ENCODE results near the gene KDM4F. TPM values are rescaled to one million over a fixed set of nuclear protein-coding genes. Genes with fewer than 3 reads are reported as not detected.

Gene KDM4F
- total and polyA plus RNA-seq, 2 donors from 2014 or later: not detected

GRCh38 chr11:95042239-95042638 lies 7.0 kb upstream of the KDM4F start:
- Histone ChIP-seq H3K27ac (ENCODE audit: low read depth in 2 of 2, low read length in 2 of 2) (no peak overlapping the region), H3K4me3 (ENCODE audit: low read length in 3 of 3) (no peak overlapping the region), H3K36me3 (ENCODE audit: control insufficient read depth in 2 of 3, insufficient read depth in 3 of 3, low read length in 3 of 3) (no peaks in the 10 kb centered on the region), H3K27me3 (ENCODE audit: control insufficient read depth, insufficient read depth, low read length) (no peaks in the 10 kb centered on the region), H3K4me1 (ENCODE audit: control insufficient read depth in 2 of 3, insufficient read depth in 2 of 3, low read depth in 1 of 3, low read length in 3 of 3) (no peaks in the 10 kb centered on the region), H3K9ac (ENCODE audit: low read length in 3 of 3) (no peak overlapping the region), H3K9me3 (ENCODE audit: control insufficient read depth in 2 of 3, insufficient read depth in 1 of 3, low read length in 3 of 3) (no peaks in the 10 kb centered on the region)
- intact Hi-C loops (cut with DNase I): no loop called here
- DNase-seq (no peak), FAIRE-seq (no peak)
- TF ChIP-seq CTCF (IDR thresholded peaks at IDR 0.05; ENCODE audit: borderline replicate concordance, extremely low read depth, insufficient read depth): no peak

- Histone ChIP-seq H3K4me3 (ENCODE audit: low read length in 3 of 3) (no peak overlapping the region), H3K9me3 (ENCODE audit: control insufficient read depth in 2 of 3, insufficient read depth in 1 of 3, low read length in 3 of 3) (no peaks in the 10 kb centered on the region), H3K36me3 (ENCODE audit: control insufficient read depth in 2 of 3, insufficient read depth in 3 of 3, low read length in 3 of 3) (no peaks in the 10 kb centered on the region), H3K27me3 (ENCODE audit: control insufficient read depth, insufficient read depth, low read length) (no peaks in the 10 kb centered on the region), H3K4me1 (ENCODE audit: control insufficient read depth in 2 of 3, insufficient read depth in 2 of 3, low read depth in 1 of 3, low read length in 3 of 3) (no peaks in the 10 kb centered on the region), H3K27ac (ENCODE audit: low read depth in 2 of 2, low read length in 2 of 2) (no peak overlapping the region), H3K9ac (ENCODE audit: low read length in 3 of 3) (no peak overlapping the region)
- DNase-seq (no peak), FAIRE-seq (no peak)
- no peak for TF ChIP-seq CTCF (IDR thresholded peaks at IDR 0.05; ENCODE audit: borderline replicate concordance, extremely low read depth, insufficient read depth)
- intact Hi-C loops (cut with DNase I): no loop called here
These were observed 6.3 kb upstream of the KDM4F start for GRCh38 chr11:95042906-95043305.

- TF ChIP-seq CTCF (IDR thresholded peaks at IDR 0.05; ENCODE audit: borderline replicate concordance, extremely low read depth, insufficient read depth): no peak
- intact Hi-C loops (cut with DNase I): no loop called here
These were observed 5.2 kb upstream of the KDM4F start for GRCh38 chr11:95044010-95044409.

GRCh38 chr11:95045812-95046211 lies 3.4 kb upstream of the KDM4F start:
- no peaks in the 10 kb centered on the region for H3K27me3 ChIP-seq (ENCODE audit: control insufficient read depth, insufficient read depth, low read length)
- H3K9ac ChIP-seq (ENCODE audit: low read length in 3 of 3): no peak overlapping the region
- intact Hi-C loops (cut with DNase I): no loop called here
- no peaks in the 10 kb centered on the region for H3K9me3 ChIP-seq (ENCODE audit: control insufficient read depth in 2 of 3, insufficient read depth in 1 of 3, low read length in 3 of 3)
- no peak for FAIRE-seq
- DNase-seq: no peak
- no peaks in the 10 kb centered on the region for H3K36me3 ChIP-seq (ENCODE audit: control insufficient read depth in 2 of 3, insufficient read depth in 3 of 3, low read length in 3 of 3)
- H3K4me3 ChIP-seq (ENCODE audit: low read length in 3 of 3): no peak overlapping the region
- H3K27ac ChIP-seq (ENCODE audit: low read depth in 2 of 2, low read length in 2 of 2): no peak overlapping the region
- H3K4me1 ChIP-seq (ENCODE audit: control insufficient read depth in 2 of 3, insufficient read depth in 2 of 3, low read depth in 1 of 3, low read length in 3 of 3): no peaks in the 10 kb centered on the region
- TF ChIP-seq CTCF (IDR thresholded peaks at IDR 0.05; ENCODE audit: borderline replicate concordance, extremely low read depth, insufficient read depth): no peak

More at GRCh38 chr11:95044010-95044409, 5.2 kb upstream of the KDM4F start:
- H3K36me3 ChIP-seq (ENCODE audit: control insufficient read depth in 2 of 3, insufficient read depth in 3 of 3, low read length in 3 of 3): no peaks in the 10 kb centered on the region
- no peaks in the 10 kb centered on the region for H3K9me3 ChIP-seq (ENCODE audit: control insufficient read depth in 2 of 3, insufficient read depth in 1 of 3, low read length in 3 of 3)
- no peaks in the 10 kb centered on the region for H3K27me3 ChIP-seq (ENCODE audit: control insufficient read depth, insufficient read depth, low read length)
- H3K27ac ChIP-seq (ENCODE audit: low read depth in 2 of 2, low read length in 2 of 2): no peak overlapping the region
- no peak for DNase-seq
- H3K9ac ChIP-seq (ENCODE audit: low read length in 3 of 3): no peak overlapping the region
- H3K4me3 ChIP-seq (ENCODE audit: low read length in 3 of 3): no peak overlapping the region
- H3K4me1 ChIP-seq (ENCODE audit: control insufficient read depth in 2 of 3, insufficient read depth in 2 of 3, low read depth in 1 of 3, low read length in 3 of 3): no peaks in the 10 kb centered on the region
- FAIRE-seq: no peak

Data from kidney (tissue), 14 donors.